NCI-H128 (cell line): ENCODE measurements around the gene XPO6.
A peak's percentile ranks its signal among the peaks of the same experiment; 100 is the strongest.
"Not testable (repeated sequence)": the region's sequence is repeated elsewhere in the genome, so short reads cannot be mapped to it uniquely, and the experiment has no call there.

ENCODE experiments used
- DNase-seq: peaks from one replicate; lab custom pipeline; 2025; ENCODE audit not compliant: unreplicated experiment; lab: John Stamatoyannopoulos, UW

XPO6 gene

DNA sequence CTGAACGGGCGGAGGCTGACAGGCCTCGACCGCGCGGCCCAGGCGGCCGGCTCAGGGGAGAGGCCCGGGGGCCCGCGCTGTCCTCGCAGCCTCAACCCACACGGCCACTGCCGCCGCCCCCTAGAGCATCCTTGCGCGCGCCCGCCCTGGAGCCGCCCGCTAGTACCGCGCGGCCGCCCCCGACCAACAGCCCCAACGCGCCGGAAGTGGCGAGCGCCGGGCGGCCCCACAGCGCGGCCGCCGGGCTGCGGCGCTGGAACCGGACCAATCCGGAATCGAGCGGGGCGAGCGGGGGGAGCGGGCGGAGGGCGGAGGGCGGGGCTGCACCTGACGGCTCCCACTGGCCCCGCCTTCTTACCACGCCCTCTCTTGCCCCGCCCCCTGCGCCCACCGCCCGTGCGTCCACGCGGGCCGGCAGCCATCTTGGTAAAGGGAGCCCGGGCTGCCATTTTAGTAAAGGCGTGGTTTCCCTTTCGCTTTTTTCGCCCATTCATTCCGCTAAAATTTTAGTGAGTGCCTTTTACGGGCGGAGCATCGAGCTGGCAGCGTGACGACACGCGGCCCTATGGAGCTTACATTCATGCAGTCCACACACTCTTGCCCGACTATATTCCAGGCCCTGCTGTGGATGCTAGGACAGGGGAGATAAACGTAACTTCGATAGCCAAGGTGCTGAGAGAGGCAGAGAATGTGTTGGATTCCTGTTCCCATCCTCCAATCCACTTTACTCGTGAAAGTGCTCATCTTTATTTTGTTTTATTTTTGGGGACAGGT is at the start of gene XPO6:
TSS of gene XPO6 (minus strand) at position 208 of the 774 bp plus-strand sequence. CDS start 597 bp downstream, outside the sequence.
- DNase-seq = peak; percentile 77

- no peak for DNase-seq
Observed at GRCh38 chr16:28260193-28260592, 48.4 kb upstream of the XPO6 start.

DNA sequence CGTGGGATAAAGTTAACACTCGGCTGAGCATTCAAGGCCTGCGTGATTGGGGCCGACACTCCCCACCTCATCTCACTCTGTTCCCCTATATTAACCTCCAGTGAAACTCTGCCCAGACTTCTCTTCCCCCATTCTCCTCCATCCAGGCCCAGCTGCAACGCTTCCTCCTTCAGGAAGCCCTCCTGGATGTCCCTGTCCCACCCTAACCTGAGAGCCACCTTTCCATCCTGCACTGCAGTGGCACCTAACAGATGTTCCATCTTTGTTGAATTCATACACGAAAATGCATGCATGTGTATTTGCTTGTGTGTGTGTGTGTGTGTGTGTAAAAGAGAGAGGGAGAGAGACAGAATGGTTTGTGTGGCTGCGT is 48.0 kb upstream of the XPO6 start:
- no peak for DNase-seq

- no peak for DNase-seq
Observed at GRCh38 chr16:28259091-28259780, 47.5 kb upstream of the XPO6 start.

GRCh38 chr16:28258567-28258966 is 46.8 kb upstream of the XPO6 start:
- no peak for DNase-seq

GRCh38 chr16:28257256-28257655 is 45.5 kb upstream of the XPO6 start:
- no peak for DNase-seq

DNA sequence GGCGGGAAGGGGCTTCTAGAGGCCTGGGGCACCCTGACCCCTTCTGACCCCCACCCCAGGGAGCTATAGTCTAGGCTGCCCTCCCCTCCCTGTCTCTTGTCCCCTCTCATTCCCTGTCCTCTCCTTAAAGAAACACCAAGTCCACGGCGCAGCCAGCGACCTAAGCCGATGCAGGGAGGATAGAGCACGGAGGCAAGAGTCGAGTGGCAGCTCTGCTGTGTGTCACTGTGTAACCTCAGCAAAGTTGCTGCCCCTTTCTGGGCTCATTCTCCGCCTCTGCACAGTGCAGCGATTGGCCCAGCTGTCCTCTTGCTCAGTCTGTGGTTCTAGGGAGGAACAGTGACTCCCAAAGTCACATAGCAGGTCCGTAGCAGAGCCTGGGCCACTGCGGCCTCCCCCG is 44.1 kb upstream of the XPO6 start:
- DNase-seq = no peak

DNA sequence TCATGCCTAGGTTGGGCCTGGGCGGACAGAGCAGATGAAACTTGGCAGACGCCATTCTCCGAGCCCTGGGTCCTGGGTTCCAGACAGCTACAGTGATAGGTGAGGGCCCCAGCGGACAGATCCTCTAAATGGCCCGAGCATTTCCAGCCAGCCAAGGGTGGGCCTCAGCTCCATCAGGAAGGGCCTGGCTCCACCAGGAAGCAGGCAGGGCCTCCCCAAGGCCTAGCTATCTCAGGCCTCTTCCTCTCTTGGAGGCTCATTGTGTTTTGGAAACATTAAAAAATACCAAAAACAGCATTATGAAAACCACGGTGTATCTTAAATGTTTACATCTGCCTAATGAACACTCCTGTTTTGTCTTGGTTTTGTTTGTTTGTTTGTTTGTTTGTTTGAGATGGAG is 42.4 kb upstream of the XPO6 start:
- DNase-seq = no peak

- DNase-seq = no peak
Observed at GRCh38 chr16:28250999-28251398, 39.2 kb upstream of the XPO6 start.

DNA sequence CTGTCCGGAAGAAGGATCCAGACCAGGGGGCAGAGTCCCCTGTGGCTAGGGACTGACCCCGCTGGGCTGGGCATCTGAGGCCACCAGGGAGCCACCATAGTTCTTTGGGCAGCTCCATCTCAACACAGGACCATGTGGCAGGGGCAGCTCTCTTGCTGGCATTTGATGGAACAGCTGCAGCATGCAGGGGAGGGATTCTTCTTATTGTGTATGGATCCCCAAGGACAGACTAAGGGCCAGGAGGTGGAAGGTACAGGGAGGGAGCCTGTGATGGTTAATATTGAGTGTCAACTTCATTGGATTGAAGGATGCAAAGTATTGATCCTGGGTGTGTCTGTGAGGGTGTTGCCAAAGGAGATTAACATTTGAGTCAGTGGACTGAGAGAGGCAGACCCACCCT is 37.7 kb upstream of the XPO6 start:
- DNase-seq = not testable (repeated sequence)

- DNase-seq = no peak
Observed at GRCh38 chr16:28241924-28242323, 30.2 kb upstream of the XPO6 start.

- no peak for DNase-seq
Observed at GRCh38 chr16:28237754-28238357, 26.1 kb upstream of the XPO6 start.

- DNase-seq = no peak
Observed at GRCh38 chr16:28231763-28232162, 20.0 kb upstream of the XPO6 start.

DNA sequence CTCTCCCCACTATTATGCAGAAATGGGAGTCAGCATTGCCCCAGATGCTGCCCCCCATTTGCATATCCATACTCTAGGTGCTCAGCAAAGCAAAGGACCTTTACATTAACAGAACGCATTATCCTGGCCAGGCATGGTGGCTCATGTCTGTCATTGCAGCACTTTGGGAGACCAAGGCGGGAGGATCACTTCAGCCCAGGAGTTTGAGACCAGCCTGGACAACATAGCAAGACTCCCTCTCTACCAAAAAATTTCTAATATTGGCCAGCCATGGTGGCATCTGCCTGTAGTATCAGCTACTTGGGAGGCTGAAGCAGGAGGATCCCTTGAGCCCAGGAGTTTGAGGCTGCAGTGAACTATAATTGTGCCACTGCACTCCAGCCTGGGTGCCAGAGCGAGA is 12.1 kb upstream of the XPO6 start:
- DNase-seq = not testable (repeated sequence)

DNA sequence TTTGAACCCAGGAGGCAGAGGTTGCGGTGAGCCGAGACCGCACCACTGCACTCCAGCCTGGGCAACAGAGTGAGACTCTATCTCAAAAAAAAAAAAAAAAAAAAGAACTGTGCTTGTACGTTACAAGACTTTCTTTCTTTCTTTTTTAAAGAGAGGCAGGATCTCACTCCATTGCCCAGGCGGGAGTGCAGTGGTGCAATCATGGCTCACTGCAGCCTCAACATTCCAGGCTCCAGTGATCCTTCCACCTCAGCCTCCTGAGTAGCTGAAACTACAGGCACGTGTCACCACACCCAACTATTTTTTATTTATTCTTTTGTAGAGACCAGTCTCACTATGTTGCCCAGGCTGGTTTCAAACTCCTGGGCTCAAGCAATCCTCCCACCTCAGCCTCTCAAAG is 8.0 kb upstream of the XPO6 start:
- DNase-seq = not testable (repeated sequence)

DNA sequence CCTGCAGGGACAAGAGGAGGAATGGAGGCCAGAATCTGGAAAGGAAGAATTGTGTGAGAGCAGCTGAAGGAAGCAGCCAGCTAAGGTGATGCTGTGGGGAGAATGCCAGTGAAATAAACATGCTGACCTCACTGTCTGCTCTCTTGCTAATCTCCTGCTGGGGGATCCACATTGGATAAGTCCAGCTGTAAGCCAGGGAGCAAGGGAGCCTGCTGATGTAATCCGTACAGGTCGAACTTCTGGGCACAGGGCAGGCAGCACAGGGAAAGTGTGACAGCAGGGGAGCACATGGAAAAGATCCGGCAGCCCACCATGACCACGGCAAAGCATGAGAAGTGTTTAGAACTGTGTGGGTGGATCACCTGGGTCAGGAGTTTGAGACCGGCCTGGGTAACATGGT is 7.5 kb upstream of the XPO6 start:
- DNase-seq = no peak

GRCh38 chr16:28218109-28218508 is 6.3 kb upstream of the XPO6 start:
- DNase-seq = no peak

GRCh38 chr16:28217326-28217725 is 5.6 kb upstream of the XPO6 start:
- DNase-seq = no peak

DNA sequence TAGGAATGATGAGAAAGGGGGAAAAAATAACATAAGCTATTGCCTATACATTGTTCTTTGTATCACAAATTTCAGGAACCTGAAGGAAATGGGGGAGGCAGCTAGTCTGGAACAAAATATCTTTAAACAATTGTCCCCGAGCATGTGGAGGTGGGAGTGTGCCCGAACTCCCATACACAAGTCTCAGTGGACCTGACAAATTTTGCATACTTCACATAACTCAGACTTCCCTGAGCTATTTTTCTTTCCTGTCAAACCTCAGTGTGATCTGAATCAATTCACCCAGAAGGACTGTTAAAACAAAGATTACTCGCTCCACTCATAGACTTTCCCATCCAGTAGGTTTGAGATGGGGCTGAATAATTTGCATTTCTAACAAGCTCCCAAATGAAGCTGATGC is 1.6 kb upstream of the XPO6 start:
- DNase-seq = no peak

GRCh38 chr16:28212532-28212873 is 738 bp upstream of the XPO6 start:
- no peak for DNase-seq

- DNase-seq = no peak
Observed at GRCh38 chr16:28210979-28211588, 681 bp downstream of the XPO6 start.

- no peak for DNase-seq
Observed at GRCh38 chr16:28210264-28210663, 1.5 kb downstream of the XPO6 start.
